Activated T-cell treated with anti-CD3 and anti-CD28 coated beads for 1 hour (primary cell): ENCODE results near the gene MBTD1.
"Not testable (repeated sequence)": the region's sequence is repeated elsewhere in the genome, so short reads cannot be mapped to it uniquely, and the experiment has no call there.

Source experiments
- DNase-seq: peaks from one replicate; pipeline ENCODE4 v3.0.0-alpha.2; 2020; ENCODE audit warnings: low read depth

Gene MBTD1

GRCh38 chr17:51255673-51256072 is 4.2 kb downstream of the MBTD1 start:
- DNase-seq: no peak

- DNase-seq: no peak
Measured at GRCh38 chr17:51251010-51251409, 8.8 kb downstream of the MBTD1 start.

- DNase-seq: no peak
Measured at GRCh38 chr17:51250314-51250840, 9.5 kb downstream of the MBTD1 start.

- DNase-seq: no peak
Measured at GRCh38 chr17:51245535-51245934, 14.3 kb downstream of the MBTD1 start.

- no peak for DNase-seq
Measured at GRCh38 chr17:51244041-51244440, 15.8 kb downstream of the MBTD1 start.

- no peak for DNase-seq
Measured at GRCh38 chr17:51240275-51240674, 19.6 kb downstream of the MBTD1 start.

GRCh38 chr17:51238255-51238887 is 21.5 kb downstream of the MBTD1 start:
- DNase-seq: no peak

GRCh38 chr17:51234162-51234561 is 25.7 kb downstream of the MBTD1 start:
- no peak for DNase-seq

GRCh38 chr17:51231999-51232398 is 27.9 kb downstream of the MBTD1 start:
- DNase-seq: no peak

GRCh38 chr17:51230306-51230705 is 29.5 kb downstream of the MBTD1 start:
- DNase-seq: no peak

GRCh38 chr17:51229889-51230288 is 30.0 kb downstream of the MBTD1 start:
- no peak for DNase-seq

GRCh38 chr17:51228161-51228560 is 31.7 kb downstream of the MBTD1 start:
- no peak for DNase-seq

GRCh38 chr17:51225523-51225922 is 34.3 kb downstream of the MBTD1 start:
- not testable (repeated sequence) for DNase-seq

- DNase-seq: no peak
Measured at GRCh38 chr17:51224402-51225262, 35.2 kb downstream of the MBTD1 start.

- DNase-seq: no peak
Measured at GRCh38 chr17:51221322-51221721, 38.5 kb downstream of the MBTD1 start.

- no peak for DNase-seq
Measured at GRCh38 chr17:51217946-51218345, 41.9 kb downstream of the MBTD1 start.

- DNase-seq: no peak
Measured at GRCh38 chr17:51214920-51215319, 44.9 kb downstream of the MBTD1 start.

GRCh38 chr17:51203838-51204237 is 56.0 kb downstream of the MBTD1 start:
- no peak for DNase-seq

GRCh38 chr17:51200846-51201245 is 59.0 kb downstream of the MBTD1 start:
- DNase-seq: no peak

- DNase-seq: no peak
Measured at GRCh38 chr17:51200295-51200694, 59.6 kb downstream of the MBTD1 start.

- DNase-seq: no peak
Measured at GRCh38 chr17:51197754-51198153, 62.1 kb downstream of the MBTD1 start.

GRCh38 chr17:51191895-51192294 is 68.0 kb downstream of the MBTD1 start:
- DNase-seq: no peak

GRCh38 chr17:51189628-51190027 is 70.2 kb downstream of the MBTD1 start:
- DNase-seq: no peak
